GM19328 (cell line): ENCODE results near the gene ADIPOR2.

Source experiments
- ATAC-seq: cut with Tn5 transposase; IDR thresholded peaks from one replicate; pipeline ENCODE4 v1.9.1; 2021; ENCODE audit warnings: mild to moderate bottlenecking, moderate library complexity; ENCODE audit not compliant: unreplicated experiment

The ADIPOR2 gene

DNA sequence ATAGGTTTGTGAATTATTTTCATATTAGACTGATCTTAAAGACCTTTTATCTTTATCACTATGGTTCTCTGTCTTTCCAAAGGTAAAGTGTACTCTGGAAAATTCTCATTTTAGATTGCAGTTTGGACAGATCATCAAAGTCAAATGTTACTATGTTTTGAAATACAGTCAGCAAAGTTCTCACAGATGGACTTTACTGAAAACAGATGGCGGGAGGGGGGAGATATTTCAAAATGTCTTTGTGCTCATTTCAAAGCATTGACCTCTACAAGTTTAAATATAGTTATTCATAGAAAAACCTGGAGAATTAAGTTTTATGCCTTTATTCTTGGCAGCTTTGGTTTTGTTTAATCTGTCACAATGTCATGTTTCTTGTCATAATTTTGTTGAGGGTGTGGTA lies 77.7 kb downstream of the ADIPOR2 start:
- ATAC-seq = no peak

DNA sequence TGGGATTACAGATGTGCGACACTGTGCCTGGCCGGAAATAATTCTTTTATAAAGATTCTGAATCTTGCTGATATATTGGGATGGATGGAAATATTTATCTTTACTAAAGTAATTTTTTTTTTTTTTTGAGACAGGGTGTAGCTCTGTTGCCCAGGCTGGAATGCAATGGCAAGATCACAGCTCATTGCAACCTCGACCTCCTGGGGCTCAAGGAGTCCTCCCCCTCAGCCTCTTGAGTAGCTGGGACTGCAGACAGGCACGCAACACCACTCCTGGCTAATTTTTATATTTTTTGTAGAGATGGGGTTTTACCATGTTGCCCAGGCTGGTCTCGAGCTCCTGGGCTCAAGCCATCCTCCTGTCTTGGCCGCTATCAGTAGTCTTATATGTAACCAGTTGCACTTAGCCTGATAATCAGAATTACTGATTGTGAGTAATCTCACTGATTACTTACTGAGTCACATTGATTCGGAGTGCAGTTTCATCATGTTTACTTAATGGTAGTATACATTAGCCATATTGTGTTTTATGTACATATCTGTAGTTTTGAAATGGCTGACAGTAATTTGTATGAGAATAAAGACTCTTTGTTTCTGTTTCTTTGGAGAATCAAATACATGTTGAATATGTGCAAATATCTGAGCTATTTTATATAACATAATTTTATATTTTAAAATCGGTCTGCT lies 79.1 kb downstream of the ADIPOR2 start:
- ATAC-seq = no peak

DNA sequence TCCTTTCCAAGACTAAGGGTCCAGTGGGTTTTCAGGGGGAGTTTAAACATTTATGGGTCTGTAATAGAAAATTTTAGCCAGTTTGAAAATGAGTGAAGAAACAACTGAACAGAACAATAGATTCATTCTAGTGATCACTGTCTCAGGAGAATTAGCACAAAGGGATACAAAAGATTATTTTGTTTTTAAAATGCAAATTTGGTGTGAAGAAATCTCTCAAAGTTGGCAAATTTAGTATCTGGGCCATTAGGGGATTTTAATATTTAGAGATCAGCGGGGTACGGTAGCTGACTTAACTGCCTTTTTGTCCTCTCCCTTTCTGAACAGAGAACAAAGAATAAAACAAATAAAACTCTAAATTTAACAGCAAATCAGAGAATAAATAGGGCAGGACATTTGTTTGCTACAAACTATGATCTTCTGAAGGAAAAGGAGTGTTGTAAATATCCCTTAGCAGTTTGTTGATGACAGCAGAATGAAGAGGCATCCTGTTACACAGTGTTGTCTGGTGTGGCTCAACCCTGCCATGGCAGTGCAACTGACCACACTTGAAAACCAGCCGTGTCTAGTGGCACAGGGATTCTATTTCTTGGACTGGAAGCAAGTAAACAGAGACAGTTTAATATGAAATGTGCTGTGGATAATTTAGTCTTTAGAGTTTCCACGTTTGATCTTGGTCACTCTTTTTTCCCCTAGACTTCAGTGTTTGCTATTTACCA lies 83.2 kb downstream of the ADIPOR2 start:
- no peak for ATAC-seq

DNA sequence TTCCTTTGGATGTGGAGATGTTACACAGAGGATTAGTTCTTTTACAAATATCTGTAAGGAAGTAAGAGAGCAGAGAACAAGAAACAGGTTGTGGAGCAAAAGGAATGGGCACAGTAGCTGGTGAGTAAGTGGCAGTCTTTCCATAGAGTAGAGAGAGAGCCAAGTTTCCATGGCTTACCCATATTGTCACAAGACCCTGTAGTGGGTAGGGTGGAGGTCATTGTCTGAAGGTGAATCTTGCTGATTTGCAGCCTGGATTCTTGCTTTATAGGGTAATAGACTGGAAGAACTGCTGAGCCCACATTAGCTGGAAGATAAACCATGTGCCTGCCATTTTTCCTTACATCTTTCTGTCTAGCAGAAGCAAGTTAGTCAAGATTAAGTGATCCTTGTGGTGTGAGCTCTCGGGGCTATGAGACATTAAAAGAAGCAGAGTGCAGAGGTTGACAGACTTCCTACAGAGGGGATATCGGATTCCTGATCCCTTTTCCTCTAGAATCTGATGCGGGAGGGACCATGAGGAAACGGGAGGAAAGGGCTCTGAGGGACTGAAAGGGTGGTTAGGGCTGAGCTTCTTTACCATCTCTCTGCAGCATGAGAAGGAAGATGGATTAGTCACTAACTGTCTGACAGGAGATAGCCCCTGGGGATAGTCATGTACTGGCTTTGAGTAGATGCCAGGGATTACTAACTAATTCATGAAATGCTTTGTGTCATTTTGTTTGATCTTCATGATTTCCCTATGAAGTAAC lies 85.5 kb downstream of the ADIPOR2 start:
- ATAC-seq = no peak

DNA sequence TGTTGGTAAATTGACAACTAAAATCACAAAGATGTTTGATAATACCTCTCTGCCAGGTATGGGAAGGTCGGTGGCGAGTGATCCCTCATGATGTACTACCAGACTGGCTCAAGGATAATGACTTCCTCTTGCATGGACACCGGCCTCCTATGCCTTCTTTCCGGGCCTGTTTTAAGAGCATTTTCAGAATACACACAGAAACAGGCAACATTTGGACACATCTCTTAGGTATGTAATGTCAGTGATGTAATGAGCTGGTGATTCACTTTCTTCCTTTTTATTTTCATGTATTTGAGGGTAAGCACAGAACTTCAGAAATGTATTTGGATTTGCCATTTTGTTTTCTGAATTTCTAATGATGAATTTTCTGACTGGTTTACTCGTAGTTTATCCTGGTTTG lies 86.9 kb downstream of the ADIPOR2 start:
- ATAC-seq = no peak

DNA sequence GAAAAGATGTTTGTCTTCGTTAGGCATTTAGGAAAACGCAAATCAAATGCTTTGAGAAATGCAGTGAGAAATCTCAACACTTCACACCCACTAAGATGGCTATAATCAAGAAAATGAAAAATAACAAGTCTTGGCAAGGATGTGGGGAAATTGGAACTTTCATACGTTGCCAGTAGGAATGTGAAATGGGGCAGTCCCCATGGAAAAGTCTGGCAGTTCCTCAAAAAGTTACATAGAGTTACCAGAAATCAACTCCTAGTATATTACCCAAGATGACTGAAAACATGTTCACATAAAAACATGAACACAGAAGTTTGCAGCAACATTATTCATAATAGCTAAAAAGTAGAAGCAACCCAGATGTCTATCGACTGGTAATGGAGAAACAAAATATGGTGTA lies 88.0 kb downstream of the ADIPOR2 start:
- no peak for ATAC-seq

DNA sequence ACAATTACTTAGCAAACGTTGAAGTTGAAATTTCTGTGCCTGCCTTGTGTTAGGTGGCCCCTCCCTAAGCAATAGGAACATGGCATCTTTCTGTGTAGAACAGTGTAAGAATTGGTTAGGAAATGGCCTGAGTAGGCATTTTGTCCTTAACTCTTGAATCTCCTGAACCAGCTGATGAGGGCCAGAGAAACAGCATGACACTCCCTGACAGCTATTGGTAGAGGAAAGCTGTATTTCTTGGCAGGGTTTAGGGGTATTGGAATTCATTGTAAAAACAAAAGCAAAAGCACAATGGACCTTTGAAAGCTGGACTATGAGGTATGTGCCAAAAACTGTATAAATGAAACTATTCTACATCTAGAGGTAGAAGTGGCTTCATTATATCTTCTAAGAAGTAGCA lies 88.9 kb downstream of the ADIPOR2 start:
- no peak for ATAC-seq

DNA sequence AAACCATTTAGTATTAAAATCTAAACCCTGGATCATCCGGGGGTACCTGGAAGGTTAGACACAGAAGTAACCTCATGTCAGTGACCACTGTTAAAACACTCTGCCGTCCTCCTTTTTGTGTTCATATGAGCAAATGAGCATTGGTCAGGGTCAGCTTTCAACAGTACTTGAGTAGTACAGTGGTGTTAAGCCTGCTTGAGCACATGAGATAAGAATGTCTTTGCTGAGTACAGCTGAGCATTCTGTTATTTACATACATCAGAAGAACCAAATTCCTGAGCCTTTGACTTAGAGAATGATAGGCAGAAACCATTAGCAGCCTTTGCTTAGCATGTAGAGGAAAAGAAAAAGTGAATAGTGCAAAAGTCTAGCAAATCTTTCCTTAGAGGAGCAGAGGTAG lies 90.9 kb downstream of the ADIPOR2 start:
- no peak for ATAC-seq

DNA sequence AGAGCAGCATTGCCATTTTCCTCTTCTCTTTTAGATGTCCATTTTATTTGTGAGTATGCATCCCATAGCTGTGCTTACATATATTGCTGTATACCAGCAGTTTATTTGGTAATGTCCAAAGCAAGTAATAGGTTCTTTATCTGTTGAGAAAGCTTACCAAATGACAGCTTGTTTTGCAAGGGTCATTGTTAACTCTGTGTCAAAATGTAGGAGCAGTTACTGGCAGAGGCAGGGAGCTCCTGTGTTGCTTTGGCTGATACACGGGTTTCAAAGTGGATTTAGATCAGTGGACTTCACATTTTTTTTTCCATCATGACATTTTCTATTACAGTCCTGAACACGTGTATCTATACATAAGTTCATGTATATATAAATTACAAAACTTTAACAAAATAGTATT lies 91.3 kb downstream of the ADIPOR2 start:
- ATAC-seq = no peak

DNA sequence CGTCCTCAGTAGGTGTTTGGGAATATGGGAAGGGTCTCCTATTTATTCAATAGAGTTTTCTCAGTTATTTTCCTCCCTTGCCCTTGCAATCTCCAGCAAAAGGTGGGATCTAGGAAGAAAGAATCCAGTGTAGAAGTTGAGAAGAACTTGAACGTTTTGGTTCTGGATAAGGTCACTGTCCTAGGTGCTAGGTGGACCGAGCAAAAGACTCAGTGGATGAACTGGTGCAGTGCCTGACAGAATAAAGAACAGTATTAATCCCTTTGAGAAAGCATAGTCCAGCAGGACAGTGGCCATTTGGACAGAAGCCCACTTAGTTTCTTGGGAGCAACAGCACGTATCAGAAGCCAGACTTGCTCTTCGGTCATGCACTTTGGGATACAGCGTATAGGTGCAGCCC lies 96.8 kb downstream of the ADIPOR2 start:
- no peak for ATAC-seq

DNA sequence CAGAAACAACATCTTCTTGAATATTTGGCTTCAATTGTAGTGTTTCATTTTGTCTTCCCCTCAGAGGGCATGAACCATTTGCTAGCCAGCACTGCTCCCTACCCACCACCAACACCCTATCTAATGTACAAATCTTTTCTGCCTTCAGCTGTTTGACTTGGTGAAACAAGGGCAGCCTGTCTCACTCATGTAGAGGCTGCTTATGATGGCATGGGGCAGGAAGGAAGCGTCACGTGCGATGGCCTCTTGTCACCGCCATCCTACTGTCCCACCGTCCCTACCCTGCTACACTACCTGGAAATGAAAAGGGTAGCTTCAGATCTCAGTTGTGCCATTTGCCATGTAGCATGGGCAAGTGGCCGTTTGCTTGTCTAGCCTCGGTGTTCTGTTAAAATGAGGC lies 99.6 kb downstream of the ADIPOR2 start:
- no peak for ATAC-seq

DNA sequence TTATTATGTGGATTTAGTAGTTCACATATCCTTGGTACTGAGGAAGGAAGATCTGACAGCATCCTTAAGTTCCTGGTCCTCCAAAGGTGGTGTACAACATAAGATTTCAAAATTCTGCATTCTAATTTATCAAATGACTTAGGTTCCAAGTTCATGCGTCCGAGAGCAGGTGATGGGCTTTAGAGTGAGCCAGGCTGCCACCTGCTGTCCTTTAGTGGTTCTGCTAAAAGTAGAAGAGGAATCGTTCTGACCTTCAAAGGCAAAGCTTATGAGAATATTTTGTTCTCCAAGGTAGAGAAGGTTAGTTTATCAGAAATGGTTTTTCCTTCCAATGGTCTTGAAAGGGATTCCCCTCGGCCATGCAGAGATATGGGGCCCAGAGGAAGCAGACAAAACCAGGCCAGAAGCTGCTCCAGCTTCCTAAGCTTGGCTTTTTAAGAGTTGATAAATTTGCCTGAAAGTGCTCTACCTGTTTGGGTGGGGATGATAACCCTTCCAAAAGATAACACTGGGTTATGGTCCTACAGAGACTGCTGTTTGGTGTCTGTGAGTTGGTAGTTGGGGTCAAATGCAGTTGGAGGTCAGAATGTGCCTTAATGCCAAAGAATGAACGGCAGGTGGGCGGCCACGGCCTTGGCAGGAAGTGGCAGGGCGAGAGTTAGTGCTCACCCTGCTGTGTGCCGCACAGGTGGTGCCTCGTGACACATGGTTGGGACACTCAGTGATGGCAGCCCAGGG lies 100.4 kb downstream of the ADIPOR2 start:
- ATAC-seq = no peak

DNA sequence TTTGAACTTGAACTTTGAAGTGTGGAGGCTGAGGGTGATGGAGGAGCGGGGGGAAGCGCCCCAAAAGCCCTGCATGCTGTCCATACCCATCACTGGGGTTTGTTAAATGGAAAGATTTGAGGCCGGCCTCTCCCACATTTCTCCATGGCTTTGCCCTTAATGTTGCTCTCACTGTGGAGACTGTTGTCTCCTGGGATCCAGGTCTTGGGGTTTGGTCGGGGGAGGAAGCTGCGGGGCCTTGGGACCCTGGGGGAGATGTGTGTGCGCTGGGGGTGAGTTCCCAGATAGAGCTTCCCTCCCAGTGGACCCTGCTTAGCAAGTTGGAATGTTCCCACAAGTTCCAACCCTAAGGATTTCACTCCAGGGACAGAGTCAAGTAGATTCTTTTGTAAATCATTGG lies 101.5 kb downstream of the ADIPOR2 start:
- ATAC-seq = no peak

DNA sequence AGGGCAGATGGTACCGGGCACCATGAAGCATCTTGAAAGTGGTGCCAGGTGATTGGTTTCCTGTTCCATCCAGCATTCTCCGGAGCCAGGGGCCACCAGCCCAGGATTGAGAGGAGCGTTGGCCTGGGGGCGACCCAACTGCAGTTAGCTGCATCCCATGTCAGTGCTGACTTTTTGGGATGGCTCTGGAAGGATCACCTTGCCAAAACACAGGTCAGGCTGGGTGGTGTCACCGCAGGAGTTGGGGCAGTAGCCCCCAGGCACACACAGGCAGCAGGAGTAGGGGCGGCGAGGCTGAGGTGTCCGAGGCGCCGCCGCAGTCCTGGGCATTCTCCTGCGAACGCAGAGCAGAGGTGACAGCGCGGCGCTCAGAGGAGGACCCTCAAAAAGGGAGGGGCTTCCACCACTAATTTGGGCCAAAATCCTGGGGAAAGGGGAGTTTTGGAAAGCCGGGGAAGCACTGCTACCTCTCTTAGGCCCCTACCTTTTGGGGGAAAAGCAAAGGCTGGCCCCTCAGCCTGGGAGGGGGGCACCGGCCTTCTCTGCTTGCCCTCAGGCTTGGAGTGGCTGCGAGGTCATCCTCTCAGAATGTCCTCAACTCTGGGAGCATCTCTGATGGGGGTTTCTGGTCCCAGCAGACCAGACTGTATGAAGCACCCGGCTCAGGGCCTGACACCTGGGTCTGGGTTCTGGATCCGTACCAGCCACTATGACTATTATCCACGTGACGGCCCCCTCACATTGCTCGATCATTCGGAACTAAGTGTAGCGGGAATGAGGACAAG lies 102.7 kb downstream of the ADIPOR2 start:
- ATAC-seq = no peak

DNA sequence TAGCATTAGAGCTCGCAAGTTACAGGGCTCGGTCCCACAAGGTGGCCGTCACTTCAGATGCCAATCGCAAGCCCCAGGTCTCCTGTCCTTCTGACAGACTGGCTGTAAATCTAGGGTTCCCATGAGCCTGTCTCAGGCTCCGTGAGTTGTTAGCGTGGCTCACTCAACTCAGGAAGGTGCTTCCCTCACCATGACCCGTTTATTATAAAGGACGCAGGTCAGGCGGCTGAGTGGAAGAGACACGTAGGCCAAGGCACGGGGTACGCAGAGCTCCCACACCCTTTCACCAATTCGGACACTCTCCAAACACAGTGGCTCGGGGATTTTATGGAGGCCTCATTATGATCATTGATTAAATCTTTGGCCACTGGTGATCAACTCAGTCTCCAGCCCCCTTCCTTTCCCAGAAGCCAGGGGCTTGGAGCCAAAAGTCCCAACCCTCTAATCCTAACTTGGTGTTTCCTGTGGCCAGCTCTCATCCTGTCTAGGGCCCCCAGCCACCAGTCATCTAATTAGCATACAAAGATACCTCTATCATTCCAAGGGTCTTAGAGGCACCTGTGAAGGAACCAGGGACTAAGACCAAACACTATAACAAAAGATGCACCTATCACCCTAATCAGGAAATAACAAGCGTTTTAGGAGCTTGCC lies 103.7 kb downstream of the ADIPOR2 start:
- ATAC-seq = no peak

DNA sequence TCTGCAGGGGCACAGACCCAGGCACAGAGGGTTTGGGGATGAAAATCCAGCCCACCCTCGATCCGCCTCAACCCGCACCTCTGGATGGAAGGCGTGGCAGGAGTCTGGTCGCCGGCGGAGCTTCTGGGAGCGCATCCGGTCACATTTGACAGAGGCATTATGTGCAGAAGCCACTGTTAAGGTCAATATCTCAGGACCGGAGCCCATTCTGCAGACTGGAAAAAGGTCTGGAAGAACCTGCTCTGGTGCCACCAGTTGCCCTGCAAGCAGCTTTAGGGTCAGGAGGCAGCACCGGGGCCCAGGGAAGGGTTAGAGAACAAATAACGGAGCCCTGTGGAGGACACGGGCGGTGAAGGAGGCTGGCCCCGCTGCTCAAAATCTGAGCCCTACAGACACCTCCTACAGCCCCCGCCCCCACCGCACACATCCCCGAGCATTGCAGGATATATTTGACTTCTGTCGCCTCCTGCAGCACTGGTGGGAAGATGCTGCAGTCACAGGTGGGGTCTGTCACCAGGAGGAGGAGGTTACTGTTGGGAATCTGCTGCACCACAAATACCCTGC lies 104.4 kb downstream of the ADIPOR2 start:
- ATAC-seq = no peak

DNA sequence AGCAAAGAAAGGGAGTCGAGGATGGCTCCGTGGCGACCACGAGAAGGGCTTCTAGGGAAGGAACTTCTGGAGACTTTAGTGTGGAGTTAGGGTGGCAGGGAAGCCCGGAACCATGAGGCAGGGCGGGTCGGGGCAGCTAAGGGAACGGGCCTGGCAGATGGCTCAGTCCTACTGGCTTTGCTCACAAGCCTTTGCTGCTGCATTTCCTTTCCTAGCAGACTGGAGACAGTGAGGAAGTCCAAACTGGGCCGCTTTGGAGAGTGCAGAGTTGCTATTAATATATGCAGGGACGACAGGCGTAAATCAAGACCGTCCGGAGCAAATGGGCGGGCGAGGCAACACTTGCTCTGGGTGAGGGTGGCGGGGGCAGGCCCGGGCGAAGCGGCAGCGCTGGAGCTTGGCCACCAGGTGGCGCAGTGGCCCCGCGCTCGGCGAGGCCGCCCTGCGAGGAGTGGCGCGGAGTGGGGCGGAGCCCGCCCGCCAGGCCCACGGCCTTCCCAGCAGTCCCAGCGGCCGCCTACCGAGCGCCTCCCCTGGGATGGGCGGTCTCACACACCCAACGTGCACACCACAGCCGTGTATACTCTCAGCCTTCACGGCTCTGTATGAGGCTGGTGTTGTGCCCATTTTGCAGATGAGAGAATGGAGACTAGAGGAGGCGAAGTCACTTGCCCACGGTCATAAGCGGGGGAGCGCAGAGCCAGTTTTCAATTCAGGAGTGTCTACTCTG lies 105.1 kb downstream of the ADIPOR2 start:
- ATAC-seq = peak; percentile 88

DNA sequence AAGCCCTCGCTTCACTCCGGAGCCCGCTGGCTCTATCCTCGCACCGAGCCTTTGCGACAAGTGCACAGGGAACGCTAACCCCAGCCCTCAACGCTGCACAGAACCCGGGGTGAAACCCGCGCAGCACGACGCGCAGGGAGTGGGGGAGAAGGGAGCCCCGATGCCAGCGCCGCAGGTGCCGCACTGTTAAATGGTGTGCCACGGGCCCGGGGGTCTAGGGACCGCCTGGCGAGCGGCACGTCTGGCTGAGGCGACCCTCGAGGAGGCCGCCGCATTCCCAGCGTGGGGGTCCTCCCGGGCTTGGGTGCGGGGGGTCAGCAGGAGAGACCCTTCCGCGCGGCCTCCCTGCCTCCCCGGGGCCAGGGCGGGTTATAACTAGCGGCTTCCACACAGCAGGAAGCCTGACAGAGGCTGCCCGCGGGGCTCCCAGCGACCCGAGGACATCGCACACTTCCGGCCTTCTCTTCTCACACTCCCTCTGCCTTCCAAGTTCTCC lies 105.7 kb downstream of the ADIPOR2 start:
- ATAC-seq = peak; percentile 17
